Left ventricle myocardium inferior (tissue), 1 donor: Measurements from ENCODE around the gene TIMP3. TPM values are rescaled to one million over a fixed set of nuclear protein-coding genes. Genes with fewer than 3 reads are reported as not detected.

Experiments used
- DNase-seq: peaks from one replicate; pipeline ENCODE4 v3.0.0-alpha.2; 2020
- H3K27ac ChIP-seq: fragments of 200-600 bp; replicated peaks from 2 replicates; pipeline ENCODE4 v1.8.0; 2021
- H3K27me3 ChIP-seq: fragments of 200-600 bp; 2 replicates; pipeline ENCODE4 v1.8.0; 2021; ENCODE audit warnings: low read depth
- H3K36me3 ChIP-seq: fragments of 200-600 bp; 2 replicates; pipeline ENCODE4 v1.8.0; 2021
- H3K4me1 ChIP-seq: fragments of 200-600 bp; 2 replicates; pipeline ENCODE4 v1.8.0; 2021
- H3K4me3 ChIP-seq: fragments of 200-600 bp; 2 replicates; pipeline ENCODE4 v1.8.0; 2021; ENCODE audit warnings: mild to moderate bottlenecking, moderate library complexity
- H3K9me3 ChIP-seq: fragments of 200-600 bp; replicated peaks from 2 replicates; pipeline ENCODE4 v1.8.0; 2021
- CTCF ChIP-seq: fragments of 200-600 bp; IDR thresholded peaks from 2 replicates; pipeline ENCODE4 v1.8.0; 2021; ENCODE audit warnings: antibody characterized with exemption, mild to moderate bottlenecking, borderline replicate concordance
- intact Hi-C: fragments of 100-400 bp; cut with micrococcal nuclease; formaldehyde crosslinking; loops from one replicate; pipeline ENCODE4 v1.11.0; 2022
- total RNA-seq: library from RNA; stranded (reverse); fragmentation: NEBNext Ultra II Directional; extraction: Animal tissue kit (Norgen Biotek cat#: 25700); gene quantifications from one replicate; pipeline ENCODE4 v1.2.1, GENCODE V29; 2021
- donor health status: DM: no; HTN: yes; CAD: no; lungs with severe emphysema.

Gene TIMP3
- total RNA-seq, 1 donor from 2014 or later, result 250 TPM

GRCh38 chr22:32765132-32765618 lies 36.3 kb upstream of the TIMP3 start:
- Histone ChIP-seq H3K36me3 (no peaks in the 10 kb centered on the region), H3K27me3 (no peaks in the 10 kb centered on the region), H3K4me3 (no peak overlapping the region), H3K9me3 (peaks cover 23% of the 10 kb centered on the region), H3K27ac (peak overlapping the region; percentile 82), H3K4me1 (peaks cover 49% of the 10 kb centered on the region)
- intact Hi-C loops, result no loop called here
- no peak for DNase-seq
- no peak for TF ChIP-seq CTCF

GRCh38 chr22:32771756-32772155 lies 29.7 kb upstream of the TIMP3 start:
- Histone ChIP-seq H3K4me3 (no peak overlapping the region), H3K27ac (peak overlapping the region; percentile 51), H3K9me3 (peaks cover 22% of the 10 kb centered on the region), H3K27me3 (no peaks in the 10 kb centered on the region), H3K4me1 (peaks cover 3% of the 10 kb centered on the region), H3K36me3 (no peaks in the 10 kb centered on the region)
- intact Hi-C loops, result no loop called here
- DNase-seq, result no peak
- TF ChIP-seq CTCF, result no peak

GRCh38 chr22:32775957-32776356 lies 25.5 kb upstream of the TIMP3 start:
- H3K27ac ChIP-seq, result no peak overlapping the region
- H3K4me3 ChIP-seq, result no peak overlapping the region
- intact Hi-C loops, result no loop called here
- DNase-seq, result no peak
- peaks cover 3% of the 10 kb centered on the region for H3K9me3 ChIP-seq
- H3K27me3 ChIP-seq, result no peaks in the 10 kb centered on the region
- no peaks in the 10 kb centered on the region for H3K36me3 ChIP-seq
- peak; percentile 55 for TF ChIP-seq CTCF
- H3K4me1 ChIP-seq, result peaks cover 3% of the 10 kb centered on the region

- intact Hi-C loops, result no loop called here
Observed at GRCh38 chr22:32776397-32776796, 25.1 kb upstream of the TIMP3 start.

GRCh38 chr22:32776802-32777201 lies 24.7 kb upstream of the TIMP3 start:
- no peaks in the 10 kb centered on the region for H3K4me1 ChIP-seq
- no peak overlapping the region for H3K4me3 ChIP-seq
- no peak for TF ChIP-seq CTCF
- no peak for DNase-seq
- no peaks in the 10 kb centered on the region for H3K27me3 ChIP-seq
- no peak overlapping the region for H3K27ac ChIP-seq
- intact Hi-C loops, result no loop called here
- H3K9me3 ChIP-seq, result peaks cover 3% of the 10 kb centered on the region
- no peaks in the 10 kb centered on the region for H3K36me3 ChIP-seq

More at GRCh38 chr22:32776397-32776796, 25.1 kb upstream of the TIMP3 start:
- no peaks in the 10 kb centered on the region for H3K36me3 ChIP-seq
- peaks cover 3% of the 10 kb centered on the region for H3K9me3 ChIP-seq
- DNase-seq, result no peak
- H3K27ac ChIP-seq, result no peak overlapping the region
- no peak overlapping the region for H3K4me3 ChIP-seq
- TF ChIP-seq CTCF, result no peak
- H3K4me1 ChIP-seq, result peaks cover 1% of the 10 kb centered on the region
- H3K27me3 ChIP-seq, result no peaks in the 10 kb centered on the region
